ENCODE results near the gene TRNAU1AP.
"Not testable (repeated sequence)": the region's sequence is repeated elsewhere in the genome, so short reads cannot be mapped to it uniquely, and the experiment has no call there.

The TRNAU1AP gene

DNA sequence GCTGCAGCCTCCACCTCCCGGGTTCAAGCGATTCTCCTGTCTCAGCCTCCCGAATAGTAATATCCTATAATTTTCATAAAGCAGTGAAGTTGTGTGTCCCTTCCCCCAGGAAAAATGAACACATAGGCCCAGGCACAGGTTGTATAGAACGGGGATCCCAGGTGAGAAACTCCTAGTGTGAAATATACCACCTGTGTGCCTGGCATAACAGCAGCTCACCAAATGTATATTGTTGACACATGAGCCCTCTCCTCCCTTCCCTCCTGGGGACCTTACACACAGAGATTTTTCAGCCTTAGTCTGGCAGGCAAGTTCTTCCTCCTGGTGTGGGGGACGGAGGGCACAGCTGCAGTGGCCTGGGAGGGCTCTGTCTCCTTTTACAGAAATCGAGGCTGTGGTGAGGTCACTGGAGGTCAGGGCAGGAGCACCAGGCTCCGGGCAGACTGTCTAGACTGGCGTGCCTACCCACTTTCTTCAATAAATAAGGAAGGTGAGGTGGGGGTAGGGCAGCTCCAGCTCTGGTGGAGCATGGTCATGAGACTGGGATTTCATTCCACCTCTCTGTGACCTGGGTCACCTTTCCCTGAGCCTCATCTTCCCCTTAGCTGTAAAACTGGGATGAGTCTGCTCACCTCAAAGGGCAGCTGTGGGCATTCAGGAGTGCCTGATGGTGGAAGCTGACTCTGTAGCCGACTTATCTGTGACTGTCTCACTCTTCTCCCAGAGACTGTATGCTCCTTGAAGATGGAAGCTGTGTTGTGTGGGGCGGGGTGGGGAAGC is 32.7 kb upstream of the TRNAU1AP start:
- H3K4me1 ChIP-seq: no peaks in the 10 kb centered on the region; the same call in none of the 2 replicates

DNA sequence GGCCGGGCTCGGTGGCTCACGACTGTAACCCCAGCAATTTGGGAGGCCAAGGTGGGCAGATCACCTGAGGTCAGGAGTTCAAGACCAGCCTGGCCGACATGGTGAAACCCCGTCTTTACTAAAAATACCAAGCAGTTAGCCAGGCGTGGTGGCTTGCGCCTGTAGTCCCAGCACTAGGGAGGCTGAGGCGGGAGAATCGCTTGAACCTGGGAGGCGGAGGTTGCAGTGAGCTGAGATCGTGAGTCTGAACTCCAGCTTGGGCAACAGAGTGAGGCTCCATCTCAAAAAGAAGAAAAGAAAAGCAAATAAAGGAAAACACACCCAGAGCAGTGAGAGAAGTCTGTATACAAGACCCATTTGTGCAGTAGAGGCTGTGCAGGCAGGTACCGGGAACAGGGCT is 32.1 kb upstream of the TRNAU1AP start:
- H3K4me3 ChIP-seq (ENCODE audit: low read depth, low read length); H3K9me3 ChIP-seq; DNase-seq; H3K27me3 ChIP-seq; H3K4me1 ChIP-seq: not testable (repeated sequence)
- H3K36me3 ChIP-seq: peaks cover 14% of the 10 kb centered on the region

More for the DNA sequence above, 32.7 kb upstream of the TRNAU1AP start:
- Histone ChIP-seq H3K36me3 (peaks cover 14% of the 10 kb centered on the region), H3K4me3 (ENCODE audit: low read depth, low read length) (no peak overlapping the region), H3K9me3 (no peaks in the 10 kb centered on the region), H3K27me3 (no peaks in the 10 kb centered on the region)
- DNase-seq: no peak
- TF ChIP-seq, protein P1, sequence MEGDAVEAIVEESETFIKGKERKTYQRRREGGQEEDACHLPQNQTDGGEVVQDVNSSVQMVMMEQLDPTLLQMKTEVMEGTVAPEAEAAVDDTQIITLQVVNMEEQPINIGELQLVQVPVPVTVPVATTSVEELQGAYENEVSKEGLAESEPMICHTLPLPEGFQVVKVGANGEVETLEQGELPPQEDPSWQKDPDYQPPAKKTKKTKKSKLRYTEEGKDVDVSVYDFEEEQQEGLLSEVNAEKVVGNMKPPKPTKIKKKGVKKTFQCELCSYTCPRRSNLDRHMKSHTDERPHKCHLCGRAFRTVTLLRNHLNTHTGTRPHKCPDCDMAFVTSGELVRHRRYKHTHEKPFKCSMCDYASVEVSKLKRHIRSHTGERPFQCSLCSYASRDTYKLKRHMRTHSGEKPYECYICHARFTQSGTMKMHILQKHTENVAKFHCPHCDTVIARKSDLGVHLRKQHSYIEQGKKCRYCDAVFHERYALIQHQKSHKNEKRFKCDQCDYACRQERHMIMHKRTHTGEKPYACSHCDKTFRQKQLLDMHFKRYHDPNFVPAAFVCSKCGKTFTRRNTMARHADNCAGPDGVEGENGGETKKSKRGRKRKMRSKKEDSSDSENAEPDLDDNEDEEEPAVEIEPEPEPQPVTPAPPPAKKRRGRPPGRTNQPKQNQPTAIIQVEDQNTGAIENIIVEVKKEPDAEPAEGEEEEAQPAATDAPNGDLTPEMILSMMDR (IDR thresholded peaks at IDR 0.05; ENCODE audit: low read depth, low read length): no peak

DNA sequence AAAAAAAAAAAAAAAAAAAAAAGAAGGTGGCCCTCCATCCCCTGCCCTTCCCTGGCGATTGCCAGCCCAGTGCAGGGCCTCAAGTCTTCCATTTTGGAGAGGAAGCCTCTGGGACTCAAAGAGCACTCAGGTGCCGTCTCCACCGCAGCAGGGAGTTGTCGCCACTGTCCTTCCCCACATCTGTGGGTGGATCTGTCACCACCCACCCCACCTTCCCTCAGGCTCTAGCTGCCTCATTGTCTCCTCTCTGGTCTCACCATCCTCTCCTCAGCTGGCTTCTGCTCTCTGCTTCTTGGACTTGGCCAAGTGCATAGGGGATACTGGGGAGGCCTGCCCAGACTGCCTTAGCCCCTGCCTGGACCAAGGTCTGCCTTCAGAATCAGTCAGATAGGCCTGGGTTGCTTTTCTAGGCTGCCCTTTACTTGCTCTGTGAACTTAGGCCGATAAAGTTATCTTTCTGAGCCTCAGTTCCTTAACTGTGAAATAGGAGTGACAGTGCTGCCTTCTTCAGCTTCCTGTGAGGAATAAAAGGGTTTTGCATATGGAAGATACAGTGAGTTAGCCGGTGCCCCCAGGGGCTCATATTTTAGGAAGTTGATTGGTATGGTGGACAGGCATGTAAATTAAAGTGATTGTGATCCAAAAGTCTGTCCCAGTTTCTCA is 31.3 kb upstream of the TRNAU1AP start:
- no peak for DNase-seq
- no peaks in the 10 kb centered on the region for H3K9me3 ChIP-seq
- peaks cover 14% of the 10 kb centered on the region for H3K36me3 ChIP-seq
- no peak overlapping the region for H3K4me3 ChIP-seq (ENCODE audit: low read depth, low read length)
- H3K27me3 ChIP-seq: no peaks in the 10 kb centered on the region
- H3K4me1 ChIP-seq: peaks cover 3% of the 10 kb centered on the region
- TF ChIP-seq, protein P1 (IDR thresholded peaks at IDR 0.05; ENCODE audit: low read depth, low read length): no peak

DNA sequence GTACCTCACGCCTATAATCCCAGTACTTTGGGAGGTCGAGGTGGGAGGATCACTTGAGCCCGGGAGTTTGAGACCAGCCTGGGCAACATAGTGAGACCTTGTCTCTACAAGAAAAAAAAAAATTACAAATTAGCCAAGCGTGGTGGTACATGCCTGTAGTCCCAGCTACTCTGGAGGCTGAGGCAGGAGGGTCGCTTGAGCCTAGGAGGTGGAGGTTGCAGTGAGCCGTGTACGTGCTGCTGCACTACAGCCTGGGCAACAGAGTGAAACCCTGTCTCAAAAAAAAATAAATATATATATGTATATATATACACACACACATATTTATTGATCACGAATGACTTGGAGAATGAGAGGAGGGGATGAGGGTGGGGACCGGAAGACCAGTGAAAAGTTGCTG is 30.3 kb upstream of the TRNAU1AP start:
- DNase-seq; H3K9me3 ChIP-seq; H3K27me3 ChIP-seq; H3K4me3 ChIP-seq (ENCODE audit: low read depth, low read length); H3K4me1 ChIP-seq: not testable (repeated sequence)
- peaks cover 14% of the 10 kb centered on the region for H3K36me3 ChIP-seq

DNA sequence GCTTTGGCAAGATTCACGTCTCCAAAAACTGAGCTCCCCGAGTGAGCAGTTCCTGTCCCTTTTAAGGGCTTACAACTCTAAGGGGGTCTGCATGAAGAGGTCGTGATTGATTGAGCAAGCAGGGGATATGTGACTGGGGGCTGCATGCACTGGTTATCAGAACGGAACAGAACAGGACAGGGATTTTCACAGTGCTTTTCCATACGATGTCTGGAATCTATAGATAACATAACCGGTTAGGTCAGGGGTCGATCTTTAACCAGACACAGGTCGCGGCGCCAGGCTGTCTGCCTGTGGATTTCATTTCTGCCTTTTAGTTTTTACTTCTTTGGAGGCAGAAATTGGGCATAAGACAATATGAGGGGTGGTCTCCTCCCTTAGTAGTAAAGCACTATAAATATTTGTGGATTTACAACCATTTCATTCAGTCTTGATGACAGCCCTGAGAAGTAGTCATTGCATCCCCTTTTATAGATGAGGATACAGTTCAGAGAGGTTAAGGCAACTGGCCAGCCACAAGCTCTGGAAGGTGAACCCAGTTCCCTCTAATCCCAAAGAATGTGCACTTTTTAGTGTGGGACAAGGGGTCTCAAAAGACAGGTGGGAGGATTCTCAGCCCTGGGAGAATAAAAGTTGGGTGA is 27.8 kb upstream of the TRNAU1AP start:
- H3K9me3 ChIP-seq; H3K4me1 ChIP-seq; DNase-seq; H3K27me3 ChIP-seq; H3K4me3 ChIP-seq (ENCODE audit: low read depth, low read length): not testable (repeated sequence)
- peaks cover 22% of the 10 kb centered on the region for H3K36me3 ChIP-seq

DNA sequence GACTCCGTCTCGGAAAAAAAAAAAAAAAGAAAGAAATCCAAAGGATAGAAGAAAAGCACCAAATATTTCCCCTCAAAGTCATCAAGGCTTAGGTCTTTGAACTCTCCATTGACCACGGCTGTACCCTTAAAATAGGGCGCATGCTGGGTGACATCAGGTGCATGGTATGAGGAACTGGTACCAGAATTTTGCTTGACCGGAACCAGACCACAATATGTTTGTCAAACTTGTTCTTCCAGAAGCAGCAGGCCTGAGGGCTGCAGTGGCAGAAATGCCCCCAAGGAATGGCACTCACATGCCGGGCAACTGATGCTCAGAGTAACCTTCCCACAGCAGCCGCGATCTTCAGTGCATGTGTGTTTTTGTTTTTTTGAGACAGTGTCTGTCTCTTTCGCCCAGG is 26.0 kb upstream of the TRNAU1AP start:
- DNase-seq: no peak
- TF ChIP-seq, protein P1 (IDR thresholded peaks at IDR 0.05; ENCODE audit: low read depth, low read length): no peak
- Histone ChIP-seq H3K9me3 (no peaks in the 10 kb centered on the region), H3K4me3 (ENCODE audit: low read depth, low read length) (no peak overlapping the region), H3K27me3 (no peaks in the 10 kb centered on the region), H3K36me3 (peaks cover 29% of the 10 kb centered on the region), H3K4me1 (peaks cover 3% of the 10 kb centered on the region)

DNA sequence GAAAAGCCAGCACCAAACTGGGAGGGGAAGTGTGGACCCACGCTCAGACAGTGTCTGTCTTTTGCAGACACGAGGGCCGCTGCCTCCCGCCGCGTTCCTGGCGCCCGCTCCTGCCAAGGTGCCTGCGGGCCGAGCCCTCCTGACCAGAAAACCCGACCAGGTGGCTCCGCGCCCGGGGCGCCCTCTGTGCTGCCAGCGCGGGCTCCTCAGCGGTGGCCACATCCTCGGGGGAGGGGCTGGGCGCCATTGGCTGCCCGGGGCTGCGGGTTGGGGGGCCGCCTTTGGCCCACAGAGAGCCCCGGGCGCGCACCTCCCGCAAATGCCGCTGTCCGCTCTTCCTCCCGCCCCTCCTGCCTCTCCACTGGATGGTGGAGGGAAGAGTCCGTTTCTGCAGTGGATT is 22.4 kb upstream of the TRNAU1AP start:
- no peak for DNase-seq
- Histone ChIP-seq H3K9me3 (no peaks in the 10 kb centered on the region), H3K36me3 (peaks cover 45% of the 10 kb centered on the region), H3K4me1 (peaks cover 3% of the 10 kb centered on the region; the same call in 1 of the 2 replicates), H3K4me3 (ENCODE audit: low read depth, low read length) (no peak overlapping the region), H3K27me3 (no peaks in the 10 kb centered on the region)
- TF ChIP-seq, protein P1 (IDR thresholded peaks at IDR 0.05; ENCODE audit: low read depth, low read length): no peak

All from BE2C (cell line).